Activated naive CD4-positive, alpha-beta T cell treated with anti-CD3 and anti-CD28 coated beads, Interleukin-2, amount 50 U/mL, for 72 hours (primary cell): Measurements from ENCODE around the gene CCDC88A. TPM values are rescaled to one million over a fixed set of nuclear protein-coding genes. Genes with fewer than 3 reads are reported as not detected.
"Not testable (repeated sequence)": the region's sequence is repeated elsewhere in the genome, so short reads cannot be mapped to it uniquely, and the experiment has no call there.

Experiments used
- ATAC-seq, 2 donors: fragments of 150-1000 bp; cut with Tn5 transposase; 2 replicates each; pipeline ENCODE4 v1.10.0; 2021; ENCODE audit warnings: mild to moderate bottlenecking in 2 of 2, moderate library complexity in 2 of 2
- DNase-seq, 2 donors: peaks; one replicate each; pipeline ENCODE4 v3.0.0; 2021 to 2022; ENCODE audit warnings: low spot score in 2 of 2
- H3K27ac Mint-ChIP-seq, 2 donors: one replicate each; pipeline ENCODE4 v1.8.0; 2022; ENCODE audit warnings: mild to moderate bottlenecking in 2 of 2, mixed read lengths in 2 of 2
- H3K36me3 Mint-ChIP-seq, 2 donors: one replicate each; pipeline ENCODE4 v1.8.0; 2022; ENCODE audit warnings: mixed read lengths in 2 of 2
- H3K9me3 Mint-ChIP-seq, 2 donors: one replicate each; pipeline ENCODE4 v1.8.0; 2022; ENCODE audit warnings: mixed read lengths in 2 of 2
- total RNA-seq, 2 donors: library from RNA; stranded (reverse); gene quantifications; one replicate each; pipeline ENCODE4 v1.2.3, GENCODE V29; 2022

Gene CCDC88A
- total RNA-seq, 2 donors from 2014 or later: 13.6 to 18.9 TPM

GRCh38 chr2:55361465-55362189, 58.0 kb downstream of the CCDC88A start:
- no peak overlapping the region for H3K27ac Mint-ChIP-seq
- no peaks in the 10 kb centered on the region for H3K36me3 Mint-ChIP-seq
- ATAC-seq (no peak), DNase-seq (no peak)
- no peaks in the 10 kb centered on the region for H3K9me3 Mint-ChIP-seq

- Mint-ChIP-seq H3K9me3 (no peaks in the 10 kb centered on the region), H3K36me3 (no peaks in the 10 kb centered on the region), H3K27ac (no peak overlapping the region)
- no peak for DNase-seq
- ATAC-seq: no peak
Measured at GRCh38 chr2:55358451-55358850, 61.2 kb downstream of the CCDC88A start.

GRCh38 chr2:55357927-55358326, 61.7 kb downstream of the CCDC88A start:
- Mint-ChIP-seq H3K27ac (no peak overlapping the region), H3K9me3 (no peaks in the 10 kb centered on the region), H3K36me3 (no peaks in the 10 kb centered on the region)
- ATAC-seq: no peak
- DNase-seq: no peak

- Mint-ChIP-seq H3K9me3 (no peaks in the 10 kb centered on the region), H3K36me3 (no peaks in the 10 kb centered on the region), H3K27ac (no peak overlapping the region)
- ATAC-seq: no peak
- DNase-seq: no peak
Measured at GRCh38 chr2:55357164-55357563, 62.5 kb downstream of the CCDC88A start.

GRCh38 chr2:55356136-55356535, 63.5 kb downstream of the CCDC88A start:
- not testable (repeated sequence) for DNase-seq, H3K36me3 Mint-ChIP-seq, H3K27ac Mint-ChIP-seq, H3K9me3 Mint-ChIP-seq, ATAC-seq

GRCh38 chr2:55355451-55355850, 64.2 kb downstream of the CCDC88A start:
- Mint-ChIP-seq H3K36me3 (peaks cover 0 to 5% of the 10 kb centered on the region in 2 donors), H3K27ac (no peak overlapping the region), H3K9me3 (no peaks in the 10 kb centered on the region)
- no peak for DNase-seq
- no peak for ATAC-seq

- DNase-seq (no peak), ATAC-seq (no peak)
- Mint-ChIP-seq H3K27ac (peak overlapping the region in 1 of 2 donors; percentile 50), H3K36me3 (peaks cover 0 to 5% of the 10 kb centered on the region in 2 donors), H3K9me3 (no peaks in the 10 kb centered on the region)
Measured at GRCh38 chr2:55351672-55352071, 68.0 kb downstream of the CCDC88A start.

GRCh38 chr2:55345064-55345463, 74.6 kb downstream of the CCDC88A start:
- Mint-ChIP-seq H3K36me3 (no peaks in the 10 kb centered on the region), H3K27ac (no peak overlapping the region), H3K9me3 (no peaks in the 10 kb centered on the region)
- DNase-seq: no peak
- ATAC-seq: no peak

GRCh38 chr2:55338268-55338667, 81.4 kb downstream of the CCDC88A start:
- Mint-ChIP-seq H3K36me3 (no peaks in the 10 kb centered on the region), H3K9me3 (no peaks in the 10 kb centered on the region), H3K27ac (no peak overlapping the region)
- no peak for DNase-seq
- no peak for ATAC-seq

GRCh38 chr2:55334728-55335127, 84.9 kb downstream of the CCDC88A start:
- ATAC-seq (no peak), DNase-seq (no peak)
- Mint-ChIP-seq H3K27ac (no peak overlapping the region), H3K36me3 (no peaks in the 10 kb centered on the region), H3K9me3 (no peaks in the 10 kb centered on the region)

- ATAC-seq (no peak), DNase-seq (no peak)
- H3K36me3 Mint-ChIP-seq: peaks cover 0 to 4% of the 10 kb centered on the region in 2 donors
- no peaks in the 10 kb centered on the region for H3K9me3 Mint-ChIP-seq
- H3K27ac Mint-ChIP-seq: no peak overlapping the region
Measured at GRCh38 chr2:55330541-55331297, 88.9 kb downstream of the CCDC88A start.

GRCh38 chr2:55327470-55328230, 92.0 kb downstream of the CCDC88A start:
- Mint-ChIP-seq H3K27ac (no peak overlapping the region), H3K9me3 (no peaks in the 10 kb centered on the region), H3K36me3 (peaks cover 0 to 4% of the 10 kb centered on the region in 2 donors)
- no peak for DNase-seq
- ATAC-seq: no peak

- no peaks in the 10 kb centered on the region for H3K36me3 Mint-ChIP-seq
- no peak overlapping the region for H3K27ac Mint-ChIP-seq
- no peaks in the 10 kb centered on the region for H3K9me3 Mint-ChIP-seq
- DNase-seq (no peak), ATAC-seq (no peak)
Measured at GRCh38 chr2:55314985-55315384, 104.7 kb downstream of the CCDC88A start.

GRCh38 chr2:55311444-55311870, 108.2 kb downstream of the CCDC88A start:
- DNase-seq: peak in 1 of 2 donors; percentile 43

GRCh38 chr2:55309446-55309845, 110.2 kb downstream of the CCDC88A start:
- H3K27ac Mint-ChIP-seq: no peak overlapping the region
- H3K36me3 Mint-ChIP-seq: no peaks in the 10 kb centered on the region
- no peaks in the 10 kb centered on the region for H3K9me3 Mint-ChIP-seq
- no peak for ATAC-seq
- DNase-seq: no peak

More at GRCh38 chr2:55311444-55311870, 108.2 kb downstream of the CCDC88A start:
- ATAC-seq: peak; percentile 95 to 96
- H3K9me3 Mint-ChIP-seq: no peaks in the 10 kb centered on the region
- peak overlapping the region in 1 of 2 donors; percentile 31 for H3K27ac Mint-ChIP-seq
- H3K36me3 Mint-ChIP-seq: no peaks in the 10 kb centered on the region

GRCh38 chr2:55302241-55302640, 117.4 kb downstream of the CCDC88A start:
- no peak for DNase-seq
- ATAC-seq: peak; percentile 83 to 92
- H3K27ac Mint-ChIP-seq: no peak overlapping the region
- H3K9me3 Mint-ChIP-seq: no peaks in the 10 kb centered on the region
- H3K36me3 Mint-ChIP-seq: peaks cover 0 to 7% of the 10 kb centered on the region in 2 donors

- ATAC-seq: peak in 1 of 2 donors; percentile 39
- no peak overlapping the region for H3K27ac Mint-ChIP-seq
- no peaks in the 10 kb centered on the region for H3K9me3 Mint-ChIP-seq
- H3K36me3 Mint-ChIP-seq: peaks cover 0 to 7% of the 10 kb centered on the region in 2 donors
- no peak for DNase-seq
Measured at GRCh38 chr2:55301277-55301676, 118.4 kb downstream of the CCDC88A start.
